Common myeloid progenitor, CD34-positive (primary cell): ENCODE measurements around the gene SH3TC2.

Experiments
- CTCF ChIA-PET: fragments of 350-600 bp; sonication (Branson Sonifier 250); formaldehyde crosslinking; loops from one replicate; lab custom pipeline; 2021; ENCODE audit warnings: antibody characterized with exemption; lab: Charles Lee
- POLR2A ChIA-PET: fragments of 350-600 bp; sonication (Branson Sonifier 250); formaldehyde crosslinking; loops from one replicate; lab custom pipeline; 2021; ENCODE audit warnings: antibody characterized with exemption; lab: Charles Lee
- DNase-seq, 3 donors: peaks; one replicate each; pipeline versions ENCODE4 v3.0.0 to v3.0.0-alpha.2; 2013
- H3K27ac ChIP-seq, 2 experiments: 1 replicate in 1 of 2; 2 replicates in 1 of 2; pipeline ENCODE4 v1.7.0; 2013; ENCODE audit warnings: inconsistent platforms in 2 of 2, low read length in 2 of 2, mild to moderate bottlenecking in 2 of 2, low read depth in 1 of 2, moderate library complexity in 1 of 2; ENCODE audit not compliant: severe bottlenecking in 2 of 2, insufficient read depth in 1 of 2, poor library complexity in 1 of 2
- H3K27me3 ChIP-seq, 5 experiments: replicated peaks in 2 of 5; 1 replicate in 3 of 5; 2 replicates in 2 of 5; pipeline versions ENCODE4 v1.6.1 to v1.7.0; 2013; ENCODE audit warnings: low read length in 4 of 5, mild to moderate bottlenecking in 2 of 5, moderate library complexity in 2 of 5, inconsistent platforms in 1 of 5; ENCODE audit not compliant: insufficient read depth in 5 of 5, control insufficient read depth in 4 of 5
- H3K36me3 ChIP-seq, 4 experiments: 1 replicate in 2 of 4; 2 replicates in 2 of 4; pipeline versions ENCODE4 v1.6.1 to v1.7.0; 2013; ENCODE audit warnings: low read length in 3 of 4, control low read depth in 1 of 4, mild to moderate bottlenecking in 1 of 4; ENCODE audit not compliant: control insufficient read depth in 4 of 4, insufficient read depth in 4 of 4
- H3K4me1 ChIP-seq, 4 experiments: 1 replicate in 3 of 4; 2 replicates in 1 of 4; pipeline versions ENCODE4 v1.6.1 to v1.7.1; 2013; ENCODE audit warnings: low read length in 3 of 4, mild to moderate bottlenecking in 3 of 4, control low read depth in 1 of 4, inconsistent platforms in 1 of 4, moderate library complexity in 1 of 4; ENCODE audit not compliant: control insufficient read depth in 4 of 4, insufficient read depth in 4 of 4; ENCODE audit errors: control extremely low read depth in 1 of 4
- H3K4me3 ChIP-seq, 7 experiments: 1 replicate in 4 of 7; 2 replicates in 3 of 7; pipeline versions ENCODE4 v1.5.1 to v1.7.0; 2013; ENCODE audit warnings: mild to moderate bottlenecking in 7 of 7, low read length in 6 of 7, moderate library complexity in 6 of 7, inconsistent platforms in 2 of 7, low read depth in 2 of 7, control low read depth in 1 of 7; ENCODE audit not compliant: insufficient read depth in 4 of 7, control insufficient read depth in 1 of 7; ENCODE audit errors: extremely low read depth in 1 of 7
- H3K9me3 ChIP-seq, 5 experiments: 1 replicate in 4 of 5; 2 replicates in 1 of 5; pipeline versions ENCODE4 v1.6.1 to v1.7.1; 2013; ENCODE audit warnings: low read length in 4 of 5, mild to moderate bottlenecking in 2 of 5, inconsistent platforms in 1 of 5, low read depth in 1 of 5, moderate library complexity in 1 of 5; ENCODE audit not compliant: control insufficient read depth in 4 of 5, insufficient read depth in 2 of 5; ENCODE audit errors: control extremely low read depth in 1 of 5
- WGBS: methylation state at CpG from one replicate; pipeline ENCODE4 v1.1.5; 2013; ENCODE audit not compliant: insufficient coverage; 5-methylcytosine and 5-hydroxymethylcytosine counted together

The SH3TC2 gene

GRCh38 chr5:148986636-148987035 is 76.2 kb downstream of the SH3TC2 start:
- Histone ChIP-seq H3K27me3 (no peaks in the 10 kb centered on the region), H3K9me3 (no peaks in the 10 kb centered on the region), H3K4me1 (peaks cover 0 to 6% (median under 1%) of the 10 kb centered on the region in 4 experiments), H3K27ac (no peak overlapping the region), H3K4me3 (no peak overlapping the region), H3K36me3 (no peaks in the 10 kb centered on the region)
- 100% methylated on average over 1 of the region's 2 CpGs for WGBS
- CTCF ChIA-PET: interaction anchor here (1.4 to 2.0 kb wide), 2 partner anchors 14 to 254 kb away, joined by 3 to 5 read pairs; no protein-coding TSS in a partner anchor
- POLR2A ChIA-PET: no interaction called here
- no peak for DNase-seq

DNA sequence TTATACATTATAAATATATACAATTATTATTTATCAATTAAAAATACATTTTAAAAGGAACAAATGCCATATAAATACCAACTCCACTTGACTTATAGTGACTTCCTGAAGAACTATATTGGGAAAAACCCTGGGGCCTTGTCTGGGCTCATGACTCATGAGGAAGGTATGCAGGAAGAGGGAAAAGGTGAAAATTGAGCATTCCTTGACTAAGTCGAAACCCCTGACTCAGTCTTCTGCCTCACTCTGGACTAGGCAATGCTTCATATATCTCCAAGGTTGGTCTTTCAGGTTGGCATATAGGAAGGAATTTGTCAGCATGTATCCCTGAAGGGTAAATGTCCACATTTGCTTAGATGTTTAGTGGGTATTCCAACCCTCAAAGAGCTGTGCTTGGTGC is 78.5 kb downstream of the SH3TC2 start:
- Histone ChIP-seq H3K4me3 (no peak overlapping the region), H3K27me3 (no peaks in the 10 kb centered on the region), H3K4me1 (peaks cover 0 to 6% (median under 1%) of the 10 kb centered on the region in 4 experiments), H3K27ac (no peak overlapping the region), H3K9me3 (no peaks in the 10 kb centered on the region), H3K36me3 (no peaks in the 10 kb centered on the region)
- DNase-seq: no peak
- 100% methylated on average over 1 of the region's 1 CpG for WGBS
- POLR2A ChIA-PET: no interaction called here
- CTCF ChIA-PET: interaction anchor here (1.2 to 2.8 kb wide), 3 partner anchors 14 to 254 kb away, joined by 3 to 11 read pairs (median 8); no protein-coding TSS in a partner anchor

GRCh38 chr5:148981353-148981752 is 81.5 kb downstream of the SH3TC2 start:
- Histone ChIP-seq H3K4me3 (no peak overlapping the region), H3K27me3 (no peaks in the 10 kb centered on the region), H3K4me1 (peaks cover 0 to 6% (median under 1%) of the 10 kb centered on the region in 4 experiments), H3K27ac (no peak overlapping the region), H3K36me3 (no peaks in the 10 kb centered on the region), H3K9me3 (no peaks in the 10 kb centered on the region)
- ChIA-PET POLR2A (no interaction called here), CTCF (interaction anchor here (1.1 to 3.1 kb wide), 9 partner anchors 10 to 890 kb away, joined by 3 to 11 read pairs (median 6); no protein-coding TSS in a partner anchor)
- no peak for DNase-seq
- no CpG with 5 or more reads among the region's 6 CpGs for WGBS

DNA sequence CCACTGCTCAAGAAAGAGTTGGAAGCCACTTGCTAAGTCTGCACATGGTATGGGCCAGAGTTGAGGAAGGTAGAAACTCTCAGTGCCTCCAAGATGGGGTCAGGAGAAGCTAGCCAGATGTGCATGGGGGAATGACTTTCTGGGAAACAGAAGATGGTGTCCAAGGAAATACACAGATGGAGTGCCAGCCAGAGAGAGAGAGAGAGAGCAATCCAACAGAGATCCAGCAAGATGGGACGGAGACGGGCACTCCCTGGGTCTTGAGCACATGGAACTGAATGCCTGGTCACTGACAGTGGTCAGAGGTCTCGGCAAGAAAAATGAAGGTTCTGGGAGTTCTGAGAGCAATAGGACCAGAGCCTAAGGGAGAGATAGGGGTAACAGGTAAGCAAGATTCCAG is 82.1 kb downstream of the SH3TC2 start:
- Histone ChIP-seq H3K4me1 (peaks cover 0 to 6% (median under 1%) of the 10 kb centered on the region in 4 experiments), H3K27ac (no peak overlapping the region), H3K36me3 (no peaks in the 10 kb centered on the region), H3K9me3 (no peaks in the 10 kb centered on the region), H3K4me3 (no peak overlapping the region), H3K27me3 (no peaks in the 10 kb centered on the region)
- DNase-seq: no peak
- 97% methylated on average over 3 of the region's 3 CpGs for WGBS
- POLR2A ChIA-PET: no interaction called here
- CTCF ChIA-PET: interaction anchor here (0.6 to 3.1 kb wide), 10 partner anchors 10 to 890 kb away, joined by 3 to 11 read pairs (median 6); no protein-coding TSS in a partner anchor

DNA sequence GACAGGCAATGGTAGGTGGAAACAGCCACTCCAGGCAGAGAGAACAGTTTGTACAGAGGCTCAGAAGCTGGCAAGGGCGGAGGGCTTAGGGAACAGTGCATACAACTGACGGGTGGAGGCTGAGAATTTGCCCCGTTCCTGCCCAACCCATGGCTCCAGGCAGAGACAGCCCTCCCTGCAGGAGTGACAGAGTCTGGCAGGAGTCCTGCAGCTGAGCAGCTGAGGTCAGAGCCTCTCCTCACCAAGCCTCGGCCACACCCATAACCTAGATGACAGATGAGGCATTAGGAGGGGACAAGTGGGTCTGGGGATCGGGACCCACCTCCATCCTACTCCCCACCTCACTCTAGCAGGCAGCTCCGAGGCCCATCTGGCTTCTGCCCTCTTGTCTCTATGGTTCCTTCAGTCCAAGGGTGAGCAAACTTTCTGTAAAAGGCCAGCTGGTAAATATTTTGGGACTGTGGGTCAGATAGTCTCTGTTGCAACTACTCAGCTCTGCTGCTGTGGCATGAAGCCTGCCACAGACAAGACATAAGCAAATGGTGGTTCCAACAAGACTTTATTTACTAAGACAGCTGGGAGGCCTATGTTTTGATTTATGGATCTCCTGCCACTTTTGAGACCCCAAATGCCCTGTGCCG is 83.7 kb downstream of the SH3TC2 start:
- no peak overlapping the region for H3K27ac ChIP-seq
- DNase-seq: no peak
- 96% methylated on average over 5 of the region's 7 CpGs for WGBS
- no peaks in the 10 kb centered on the region for H3K36me3 ChIP-seq
- H3K27me3 ChIP-seq: no peaks in the 10 kb centered on the region
- H3K4me3 ChIP-seq: no peak overlapping the region
- peaks cover 0 to 6% (median under 1%) of the 10 kb centered on the region in 4 experiments for H3K4me1 ChIP-seq
- CTCF ChIA-PET: interaction anchor here (1.1 to 3.1 kb wide), 5 partner anchors 12 to 246 kb away, joined by 3 to 11 read pairs (median 9); no protein-coding TSS in a partner anchor
- H3K9me3 ChIP-seq: no peaks in the 10 kb centered on the region
- POLR2A ChIA-PET: no interaction called here

GRCh38 chr5:148978370-148979082 is 84.3 kb downstream of the SH3TC2 start:
- ChIA-PET CTCF (interaction anchor here (0.6 to 2.4 kb wide), 9 partner anchors 9 to 248 kb away, joined by 3 to 9 read pairs (median 4); no protein-coding TSS in a partner anchor), POLR2A (no interaction called here)
- no peak for DNase-seq

More at GRCh38 chr5:148978370-148979082, 84.3 kb downstream of the SH3TC2 start:
- WGBS: 85% methylated on average over 4 of the region's 7 CpGs
- H3K27me3 ChIP-seq: no peaks in the 10 kb centered on the region
- no peak overlapping the region for H3K4me3 ChIP-seq
- H3K36me3 ChIP-seq: no peaks in the 10 kb centered on the region
- H3K4me1 ChIP-seq: peaks cover 0 to 5% (median under 1%) of the 10 kb centered on the region in 4 experiments
- H3K27ac ChIP-seq: no peak overlapping the region
- no peaks in the 10 kb centered on the region for H3K9me3 ChIP-seq
